CD1c-positive myeloid dendritic cell (primary cell): Measurements from ENCODE around the gene SLC34A3.
"Not testable (repeated sequence)": the region's sequence is repeated elsewhere in the genome, so short reads cannot be mapped to it uniquely, and the experiment has no call there.

Experiments
- DNase-seq: peaks from one replicate; pipeline ENCODE4 v3.0.0-alpha.2; 2016; ENCODE audit errors: extremely low spot score

SLC34A3 gene

GRCh38 chr9:137255448-137256114 is 24.9 kb downstream of the SLC34A3 start:
- no peak for DNase-seq

- no peak for DNase-seq
Observed at GRCh38 chr9:137256362-137256761, 25.7 kb downstream of the SLC34A3 start.

- no peak for DNase-seq
Observed at GRCh38 chr9:137256856-137257255, 26.2 kb downstream of the SLC34A3 start.

- not testable (repeated sequence) for DNase-seq
Observed at GRCh38 chr9:137262173-137262908, 31.6 kb downstream of the SLC34A3 start.

GRCh38 chr9:137262909-137263285 is 32.2 kb downstream of the SLC34A3 start:
- no peak for DNase-seq

- DNase-seq: no peak
Observed at GRCh38 chr9:137263506-137263905, 32.8 kb downstream of the SLC34A3 start.

- no peak for DNase-seq
Observed at GRCh38 chr9:137264067-137264466, 33.4 kb downstream of the SLC34A3 start.

- DNase-seq: no peak
Observed at GRCh38 chr9:137265496-137266161, 34.9 kb downstream of the SLC34A3 start.

GRCh38 chr9:137266162-137266527 is 35.4 kb downstream of the SLC34A3 start:
- DNase-seq: no peak

- DNase-seq: no peak
Observed at GRCh38 chr9:137266585-137267453, 36.1 kb downstream of the SLC34A3 start.

GRCh38 chr9:137267933-137268355 is 37.2 kb downstream of the SLC34A3 start:
- DNase-seq: no peak

- no peak for DNase-seq
Observed at GRCh38 chr9:137268538-137269201, 38.0 kb downstream of the SLC34A3 start.

GRCh38 chr9:137269231-137269772 is 38.6 kb downstream of the SLC34A3 start:
- no peak for DNase-seq

GRCh38 chr9:137270929-137271695 is 40.4 kb downstream of the SLC34A3 start:
- no peak for DNase-seq

GRCh38 chr9:137271696-137272076 is 41.0 kb downstream of the SLC34A3 start:
- DNase-seq: no peak

- no peak for DNase-seq
Observed at GRCh38 chr9:137272241-137273094, 41.8 kb downstream of the SLC34A3 start.

GRCh38 chr9:137273095-137273490 is 42.4 kb downstream of the SLC34A3 start:
- no peak for DNase-seq

GRCh38 chr9:137273611-137274320 is 43.1 kb downstream of the SLC34A3 start:
- DNase-seq: no peak

GRCh38 chr9:137275203-137275587 is 44.5 kb downstream of the SLC34A3 start:
- DNase-seq: no peak
